Activated T-helper 1 cell treated with anti-CD3 and anti-CD28 coated beads, Interleukin-2, amount 50 U/mL, for 16 hours (primary cell): ENCODE data around the gene SH3RF3.

ENCODE experiments used
- DNase-seq, 2 donors: peaks; one replicate each; pipeline ENCODE4 v3.0.0-alpha.2; 2020; ENCODE audit warnings: low read depth in 1 of 2, low spot score in 1 of 2

Gene SH3RF3

GRCh38 chr2:109277406-109277805 is 148.4 kb downstream of the SH3RF3 start:
- DNase-seq: no peak

- no peak for DNase-seq
Measured at GRCh38 chr2:109279243-109279860, 150.3 kb downstream of the SH3RF3 start.

GRCh38 chr2:109280804-109281203 is 151.8 kb downstream of the SH3RF3 start:
- DNase-seq: no peak

- DNase-seq: no peak
Measured at GRCh38 chr2:109282360-109282759, 153.4 kb downstream of the SH3RF3 start.

GRCh38 chr2:109282865-109283264 is 153.9 kb downstream of the SH3RF3 start:
- no peak for DNase-seq

GRCh38 chr2:109284826-109285225 is 155.8 kb downstream of the SH3RF3 start:
- no peak for DNase-seq

GRCh38 chr2:109285244-109285651 is 156.2 kb downstream of the SH3RF3 start:
- DNase-seq: no peak

- DNase-seq: no peak
Measured at GRCh38 chr2:109287413-109287812, 158.4 kb downstream of the SH3RF3 start.

GRCh38 chr2:109287838-109288237 is 158.8 kb downstream of the SH3RF3 start:
- DNase-seq: no peak

- no peak for DNase-seq
Measured at GRCh38 chr2:109288544-109289368, 159.8 kb downstream of the SH3RF3 start.

GRCh38 chr2:109289504-109290222 is 160.7 kb downstream of the SH3RF3 start:
- DNase-seq: no peak

- DNase-seq: no peak
Measured at GRCh38 chr2:109290887-109291643, 162.1 kb downstream of the SH3RF3 start.

GRCh38 chr2:109292386-109292785 is 163.4 kb downstream of the SH3RF3 start:
- no peak for DNase-seq

- DNase-seq: no peak
Measured at GRCh38 chr2:109293663-109294062, 164.7 kb downstream of the SH3RF3 start.

- DNase-seq: no peak
Measured at GRCh38 chr2:109294523-109294922, 165.5 kb downstream of the SH3RF3 start.

GRCh38 chr2:109295070-109295780 is 166.2 kb downstream of the SH3RF3 start:
- no peak for DNase-seq

GRCh38 chr2:109295781-109296117 is 166.7 kb downstream of the SH3RF3 start:
- no peak for DNase-seq

GRCh38 chr2:109297566-109298490 is 168.8 kb downstream of the SH3RF3 start:
- no peak for DNase-seq

GRCh38 chr2:109298851-109299250 is 169.8 kb downstream of the SH3RF3 start:
- no peak for DNase-seq

GRCh38 chr2:109299536-109299935 is 170.5 kb downstream of the SH3RF3 start:
- DNase-seq: no peak
